CD4-positive, alpha-beta T cell (primary cell): Measurements from ENCODE around the gene PCDHGB7. TPM values are rescaled to one million over a fixed set of nuclear protein-coding genes. Genes with fewer than 3 reads are reported as not detected.

ENCODE experiments used
- ATAC-seq: fragments of 200-7000 bp; cut with Tn5 transposase; one replicate; pipeline ENCODE4 v1.10.0; 2022; ENCODE audit warnings: mild to moderate bottlenecking; ENCODE audit not compliant: poor library complexity
- CTCF ChIA-PET: fragments of 350-600 bp; sonication (Branson Sonifier 250); formaldehyde crosslinking; loops from one replicate; lab custom pipeline; 2021; ENCODE audit warnings: antibody characterized with exemption, inconsistent platforms; lab: Charles Lee
- POLR2A ChIA-PET: fragments of 350-600 bp; sonication (Branson Sonifier 250); formaldehyde crosslinking; loops from one replicate; lab custom pipeline; 2021; ENCODE audit warnings: antibody characterized with exemption, inconsistent platforms; lab: Charles Lee
- DNase-seq, 14 experiments: peaks; one replicate each; pipeline ENCODE4 v3.0.0-alpha.2; 2013 to 2020; ENCODE audit warnings: mixed read lengths in 2 of 14
- H3K27ac ChIP-seq, 2 donors: one replicate each; pipeline versions ENCODE4 v1.5.1 to v1.7.0; 2013; ENCODE audit warnings: low read length in 2 of 2, low read depth in 1 of 2, mild to moderate bottlenecking in 1 of 2
- H3K27me3 ChIP-seq, 2 experiments: 1 replicate in 1 of 2; 2 replicates in 1 of 2; pipeline versions ENCODE4 v1.6.1 to v1.7.0; 2013; ENCODE audit warnings: low read length in 2 of 2, control low read depth in 1 of 2, mild to moderate bottlenecking in 1 of 2, moderate library complexity in 1 of 2; ENCODE audit not compliant: insufficient read depth in 2 of 2, control insufficient read depth in 1 of 2
- H3K36me3 ChIP-seq: one replicate; pipeline ENCODE4 v1.6.1; 2013; ENCODE audit warnings: low read length, control low read depth; ENCODE audit not compliant: insufficient read depth
- H3K4me1 ChIP-seq: one replicate; pipeline ENCODE4 v1.6.1; 2013; ENCODE audit warnings: low read length, control low read depth; ENCODE audit not compliant: insufficient read depth
- H3K4me3 ChIP-seq: one replicate; pipeline ENCODE4 v1.5.1; 2013; ENCODE audit warnings: mild to moderate bottlenecking, low read length, moderate library complexity
- H3K9me3 ChIP-seq, 2 experiments: 1 replicate in 1 of 2; 2 replicates in 1 of 2; pipeline versions ENCODE4 v1.6.1 to v1.7.0; 2013; ENCODE audit warnings: low read length in 2 of 2, mild to moderate bottlenecking in 2 of 2, control low read depth in 1 of 2, moderate library complexity in 1 of 2; ENCODE audit not compliant: control insufficient read depth in 1 of 2, insufficient read depth in 1 of 2
- H3K27ac Mint-ChIP-seq: one replicate; pipeline ENCODE4 v1.8.0; 2020; ENCODE audit warnings: mixed read lengths
- H3K27me3 Mint-ChIP-seq: one replicate; pipeline ENCODE4 v1.8.0; 2021; ENCODE audit warnings: mixed read lengths
- H3K36me3 Mint-ChIP-seq: one replicate; pipeline ENCODE4 v1.8.0; 2021; ENCODE audit warnings: low read depth, mixed read lengths
- H3K4me1 Mint-ChIP-seq: one replicate; pipeline ENCODE4 v1.8.0; 2021; ENCODE audit warnings: low read depth, mixed read lengths
- H3K4me3 Mint-ChIP-seq: one replicate; pipeline ENCODE4 v1.8.0; 2020; ENCODE audit warnings: mild to moderate bottlenecking, mixed read lengths
- H3K9me3 Mint-ChIP-seq: one replicate; pipeline ENCODE4 v1.8.0; 2020; ENCODE audit warnings: mixed read lengths
- CTCF ChIP-seq: fragments of 200-600 bp; IDR thresholded peaks from one replicate; pipeline ENCODE4 v1.8.0; 2022; ENCODE audit warnings: antibody characterized with exemption, mild to moderate bottlenecking
- intact Hi-C, 2 experiments: fragments of 100-400 bp; cut with DNase I in 1 of 2; cut with micrococcal nuclease in 1 of 2; formaldehyde crosslinking; loops; one replicate each; pipeline versions ENCODE4 v1.15.1 to v1.9.0; 2023 to 2025; cut with DNase I, micrococcal nuclease
- total RNA-seq, 174 experiments: library from RNA in 2 of 174; stranded (reverse) in 2 of 174; gene quantifications; one replicate each; pipeline ENCODE4 v1.2.3 and lab custom pipeline; 2021 to 2026

The PCDHGB7 gene
- total RNA-seq, 2 experiments from 2014 or later: not detected

GRCh38 chr5:141421489-141421855 lies 4.0 kb downstream of the PCDHGB7 start:
- intact Hi-C loops: no loop called here
- ATAC-seq (no peak), DNase-seq (no peak)
- ChIA-PET CTCF (interaction anchor here (0.6 to 2.4 kb wide), 6 partner anchors 9 to 143 kb away, joined by 3 to 9 read pairs (median 6); partner anchors contain the start of genes PCDHGA10, PCDHGA5 and PCDHGB6), POLR2A (interaction anchor here (0.9 kb wide), 1 partner anchor 92 kb away, joined by 3 read pairs; no protein-coding TSS in a partner anchor)
- Histone ChIP-seq H3K27ac (no peak overlapping the region), H3K4me3 (peak overlapping the region; percentile 11), H3K9me3 (peaks cover 55 to 61% of the 10 kb centered on the region in 2 experiments), H3K36me3 (no peaks in the 10 kb centered on the region), H3K27me3 (peaks cover 62 to 92% of the 10 kb centered on the region in 2 experiments), H3K4me1 (peaks cover 11% of the 10 kb centered on the region)
- no peak overlapping the region for H3K27ac Mint-ChIP-seq
- no peak for TF ChIP-seq CTCF
- H3K4me1 Mint-ChIP-seq: peaks cover 6% of the 10 kb centered on the region
- H3K27me3 Mint-ChIP-seq: peaks cover 89% of the 10 kb centered on the region
- H3K4me3 Mint-ChIP-seq: peak overlapping the region; percentile 23
- peaks cover 44% of the 10 kb centered on the region for H3K36me3 Mint-ChIP-seq
- peaks cover 24% of the 10 kb centered on the region for H3K9me3 Mint-ChIP-seq

DNA sequence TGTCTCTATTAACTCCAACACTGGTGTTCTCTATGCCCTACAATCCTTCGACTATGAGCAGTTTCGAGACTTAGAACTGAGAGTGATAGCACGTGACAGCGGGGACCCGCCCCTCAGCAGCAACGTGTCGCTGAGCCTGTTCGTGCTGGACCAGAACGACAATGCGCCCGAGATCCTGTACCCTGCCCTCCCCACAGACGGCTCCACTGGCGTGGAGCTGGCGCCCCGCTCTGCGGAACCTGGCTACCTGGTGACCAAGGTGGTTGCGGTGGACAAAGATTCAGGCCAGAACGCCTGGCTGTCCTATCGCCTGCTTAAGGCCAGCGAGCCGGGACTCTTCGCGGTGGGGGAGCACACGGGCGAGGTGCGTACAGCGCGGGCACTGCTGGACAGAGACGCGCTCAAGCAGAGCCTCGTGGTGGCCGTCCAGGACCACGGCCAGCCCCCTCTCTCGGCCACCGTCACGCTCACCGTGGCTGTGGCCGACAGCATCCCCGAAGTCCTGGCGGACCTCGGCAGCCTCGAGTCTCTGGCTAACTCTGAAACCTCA lies 5.3 kb downstream of the PCDHGB7 start:
- intact Hi-C loops: no loop called here
- ATAC-seq (no peak), DNase-seq (no peak)
- no peaks in the 10 kb centered on the region for H3K36me3 ChIP-seq
- H3K4me1 Mint-ChIP-seq: peaks cover 6% of the 10 kb centered on the region
- H3K27ac ChIP-seq: no peak overlapping the region
- CTCF ChIA-PET: no interaction called here
- H3K27ac Mint-ChIP-seq: no peak overlapping the region
- no peak overlapping the region for H3K4me3 Mint-ChIP-seq
- H3K27me3 ChIP-seq: peaks cover 70 to 92% of the 10 kb centered on the region in 2 experiments
- POLR2A ChIA-PET: no interaction called here
- H3K4me1 ChIP-seq: peaks cover 7% of the 10 kb centered on the region
- H3K4me3 ChIP-seq: no peak overlapping the region
- TF ChIP-seq CTCF: no peak
- peaks cover 23% of the 10 kb centered on the region for H3K9me3 Mint-ChIP-seq
- peaks cover 88% of the 10 kb centered on the region for H3K27me3 Mint-ChIP-seq
- H3K9me3 ChIP-seq: peaks cover 56 to 67% of the 10 kb centered on the region in 2 experiments
- peaks cover 39% of the 10 kb centered on the region for H3K36me3 Mint-ChIP-seq

- Mint-ChIP-seq H3K36me3 (peaks cover 32% of the 10 kb centered on the region), H3K4me3 (no peak overlapping the region), H3K27ac (no peak overlapping the region), H3K27me3 (peaks cover 80% of the 10 kb centered on the region), H3K9me3 (peaks cover 22% of the 10 kb centered on the region), H3K4me1 (peaks cover 8% of the 10 kb centered on the region)
- peaks cover 49 to 57% of the 10 kb centered on the region in 2 experiments for H3K9me3 ChIP-seq
- H3K4me1 ChIP-seq: peaks cover 6% of the 10 kb centered on the region
- H3K27me3 ChIP-seq: peaks cover 64 to 83% of the 10 kb centered on the region in 2 experiments
- DNase-seq (no peak), ATAC-seq (no peak)
- ChIA-PET CTCF (no interaction called here), POLR2A (no interaction called here)
- H3K27ac ChIP-seq: no peak overlapping the region
- H3K4me3 ChIP-seq: no peak overlapping the region
- TF ChIP-seq CTCF: no peak
- H3K36me3 ChIP-seq: no peaks in the 10 kb centered on the region
- intact Hi-C loops: no loop called here
Observed at GRCh38 chr5:141427783-141428426, 10.4 kb downstream of the PCDHGB7 start.
